Putamen (tissue), 1 donor: ENCODE measurements around the gene PRRT3.

Experiments
- DNase-seq: peaks from one replicate; pipeline ENCODE4 v3.0.0-alpha.2; 2016; ENCODE audit warnings: low spot score

Gene PRRT3

DNA sequence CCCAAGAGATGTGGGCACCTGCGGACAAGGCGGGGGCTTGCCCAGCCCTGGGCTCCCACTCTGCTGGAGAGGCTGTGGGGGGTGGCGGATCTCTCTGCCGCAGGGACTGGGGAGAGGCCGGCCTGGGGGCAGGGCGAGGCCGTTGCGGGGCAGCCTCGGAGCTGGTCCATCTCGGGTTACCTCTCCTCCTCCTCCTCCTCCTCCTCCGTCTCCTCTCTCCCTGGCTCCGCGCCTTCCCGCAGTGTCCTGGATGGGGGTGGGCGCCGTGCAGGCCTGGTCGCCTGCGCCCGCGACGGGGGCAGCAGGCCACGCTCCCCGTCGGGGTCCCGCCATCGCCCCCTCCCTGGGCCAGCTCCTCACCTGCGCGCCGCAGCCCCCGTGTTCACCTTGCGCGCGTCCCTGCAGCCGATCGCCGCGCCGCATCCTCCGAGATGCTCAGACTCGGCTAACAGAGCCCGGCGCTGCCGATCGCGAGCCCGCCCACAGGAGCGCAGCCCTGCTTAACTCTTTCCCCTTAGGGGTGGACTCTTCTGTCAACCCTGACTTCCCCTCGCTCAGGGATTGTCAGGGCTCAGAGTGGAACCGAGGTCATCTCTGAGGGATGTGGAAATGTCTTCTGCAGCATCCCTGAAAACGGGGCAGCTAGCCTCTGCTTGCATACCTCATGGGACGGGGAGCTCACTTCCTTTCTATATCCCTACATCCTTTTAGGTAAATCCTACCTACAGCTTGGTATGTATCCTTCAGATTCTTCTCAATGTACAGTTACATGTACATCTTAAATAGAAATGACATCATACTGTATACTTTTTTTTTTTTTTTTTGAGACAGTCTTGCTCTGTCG, at the start of gene PRRT3:
Gene PRRT3 (minus strand): TSS at position 447 of the 844 bp plus-strand sequence. CDS start 2,293 bp downstream, outside the sequence.
- no peak for DNase-seq

- no peak for DNase-seq
Measured at GRCh38 chr3:10000686-10001085, 48.5 kb upstream of the PRRT3 start.

GRCh38 chr3:9994086-9994844, 42.1 kb upstream of the PRRT3 start:
- no peak for DNase-seq

GRCh38 chr3:9986230-9986725, 34.1 kb upstream of the PRRT3 start:
- DNase-seq: no peak

- DNase-seq: no peak
Measured at GRCh38 chr3:9980251-9980650, 28.0 kb upstream of the PRRT3 start.

GRCh38 chr3:9978710-9979305, 26.6 kb upstream of the PRRT3 start:
- no peak for DNase-seq

DNA sequence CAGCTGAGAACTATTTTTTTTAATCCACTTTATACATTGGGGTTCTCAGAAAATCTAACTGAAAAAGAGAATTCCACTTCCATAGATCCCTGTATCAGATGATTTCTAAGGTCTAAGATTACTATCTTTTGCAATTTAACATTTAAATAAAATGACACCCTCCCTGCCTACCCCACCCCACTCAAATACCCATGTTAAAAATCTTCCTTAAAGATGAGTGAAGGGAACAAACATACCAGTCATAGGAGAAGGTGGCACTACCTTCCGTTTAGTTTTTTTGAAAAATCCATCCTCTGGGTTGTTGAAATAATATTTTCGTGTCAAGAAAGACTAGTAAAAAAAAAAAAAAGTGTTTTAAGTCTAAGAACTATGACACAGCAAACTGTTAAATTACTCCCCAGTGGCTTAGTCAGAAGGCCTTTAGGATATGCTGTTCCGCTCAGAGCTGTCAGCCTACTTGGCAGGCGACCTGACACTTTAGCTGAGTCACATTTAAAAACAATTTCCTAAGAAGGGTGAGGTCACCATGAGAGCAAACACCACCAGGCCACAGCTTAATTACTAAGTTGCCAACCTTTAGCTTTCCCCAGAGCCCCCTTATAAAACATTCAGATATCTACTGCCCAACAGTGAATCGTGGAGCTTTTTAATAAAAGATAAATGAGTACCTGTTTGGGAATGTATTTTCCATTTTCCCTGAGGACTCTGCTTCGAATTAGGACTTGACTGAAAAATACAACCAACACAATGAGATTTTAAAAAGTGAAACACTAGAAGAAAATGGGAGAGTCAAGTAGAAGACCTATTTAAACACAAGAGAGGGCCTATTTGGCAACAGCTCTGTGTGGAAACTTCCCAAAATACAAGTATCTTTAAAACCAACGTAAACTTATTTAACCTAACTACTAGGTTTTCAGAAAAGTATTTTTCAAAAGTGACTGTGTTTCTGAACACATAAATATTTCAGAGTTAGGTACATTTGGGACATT, 24.8 kb upstream of the PRRT3 start:
- DNase-seq: peak; percentile 53

GRCh38 chr3:9970020-9970652, 17.9 kb upstream of the PRRT3 start:
- DNase-seq: no peak

- DNase-seq: no peak
Measured at GRCh38 chr3:9969632-9970019, 17.4 kb upstream of the PRRT3 start.

DNA sequence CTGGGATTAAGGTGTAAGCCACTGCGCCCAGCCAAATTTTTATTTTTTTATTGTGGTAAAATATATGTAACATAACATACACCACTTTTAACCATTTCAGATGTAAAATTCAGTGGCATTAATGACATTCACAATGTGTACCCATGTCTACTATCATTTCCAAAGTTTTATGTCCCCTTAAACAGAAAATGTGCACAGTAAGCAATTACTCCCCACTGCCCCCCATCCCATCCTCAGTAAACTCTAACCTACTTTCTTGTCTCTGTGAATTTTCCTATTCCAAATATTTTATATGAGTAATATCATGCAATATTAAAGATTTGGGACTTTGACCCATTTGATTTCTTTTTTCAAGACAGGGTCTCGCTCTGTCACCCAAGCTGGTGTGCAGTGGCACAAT, 14.6 kb upstream of the PRRT3 start:
- DNase-seq: no peak

DNA sequence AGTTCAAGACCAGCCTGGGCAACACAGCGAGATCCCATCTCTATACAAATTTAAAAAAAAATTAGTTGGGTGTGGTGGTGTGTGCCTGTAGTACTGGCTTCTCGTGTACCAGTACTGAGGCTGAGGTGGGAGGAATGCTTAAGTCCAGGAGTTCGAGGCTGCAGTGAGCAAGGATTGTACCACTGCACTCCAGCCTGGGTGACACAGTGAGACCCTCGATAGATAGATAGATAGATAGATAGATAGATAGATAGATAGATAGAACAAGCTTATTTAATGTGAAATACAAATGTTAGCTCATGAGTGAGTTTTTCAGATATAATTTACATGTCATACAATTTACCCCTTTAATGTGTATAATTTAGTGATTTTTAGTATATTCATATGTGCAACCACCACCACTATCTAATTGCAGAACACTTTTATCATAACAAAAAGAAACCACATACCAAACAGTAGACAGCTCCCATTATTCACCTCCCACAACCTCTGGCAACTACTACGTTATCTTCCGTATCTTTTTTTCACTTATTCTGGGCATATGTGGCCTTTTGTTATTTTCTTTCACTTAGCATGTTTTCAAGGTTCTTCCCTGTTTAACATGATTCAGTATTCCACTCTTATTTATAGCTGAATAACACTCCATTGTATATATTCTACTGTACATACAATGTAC, 13.1 kb upstream of the PRRT3 start:
- DNase-seq: no peak

- no peak for DNase-seq
Measured at GRCh38 chr3:9957214-9957613, 5.0 kb upstream of the PRRT3 start.

DNA sequence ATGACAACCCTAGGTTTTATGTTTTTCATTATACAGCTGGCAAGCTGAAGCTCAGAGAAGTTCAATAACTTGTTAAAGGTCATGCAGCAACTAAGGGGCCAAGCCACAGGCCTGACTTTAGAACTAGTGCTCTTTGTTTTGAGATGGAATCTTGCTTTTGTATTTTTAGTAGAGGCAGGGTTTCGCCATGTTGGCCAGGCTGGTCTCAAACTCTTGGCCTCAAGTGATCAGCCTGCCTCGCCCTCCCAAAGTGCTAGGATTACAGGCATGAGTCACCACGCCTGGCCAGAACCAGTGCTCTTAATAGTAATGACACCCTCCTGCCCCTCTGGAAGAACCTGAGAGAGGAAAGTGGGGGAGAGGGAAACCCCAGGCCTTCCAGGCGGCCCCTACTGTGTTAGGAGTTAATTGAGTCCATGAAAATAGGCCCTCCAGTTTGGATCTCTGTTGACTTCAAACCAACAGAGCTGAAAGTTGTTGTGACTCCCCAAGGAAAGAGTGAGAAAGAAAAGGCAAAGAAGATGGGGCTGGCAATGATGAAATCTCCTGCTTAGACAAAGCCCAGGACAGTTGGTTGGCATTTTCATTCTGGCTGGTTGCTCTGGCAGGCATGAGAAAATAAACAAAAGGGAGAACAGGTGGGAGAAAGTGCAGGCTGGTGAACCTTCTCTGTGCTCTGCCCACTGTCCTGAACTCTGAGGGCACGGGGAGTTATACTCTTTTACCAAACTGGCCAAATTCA, 3.6 kb upstream of the PRRT3 start:
- DNase-seq: no peak

- no peak for DNase-seq
Measured at GRCh38 chr3:9955067-9955502, 2.9 kb upstream of the PRRT3 start.

DNA sequence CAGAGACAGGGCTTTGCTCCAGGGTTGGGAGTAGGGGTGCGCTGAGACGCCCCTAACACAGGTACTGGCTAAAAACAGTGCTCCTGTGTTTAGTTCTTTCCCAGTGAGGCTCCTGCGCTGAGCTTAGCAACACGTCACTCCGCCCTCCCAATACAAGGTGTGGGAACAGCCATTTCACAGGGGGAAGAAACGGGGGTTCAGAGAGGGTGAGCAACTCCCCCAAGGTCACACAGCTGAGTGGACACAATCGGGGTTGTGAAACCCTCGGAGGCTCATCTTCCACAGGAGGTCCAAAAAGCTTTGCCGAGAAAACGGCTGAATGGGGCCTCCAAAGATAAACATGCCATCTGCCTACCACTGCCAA, 628 bp downstream of the PRRT3 start:
- DNase-seq: no peak

DNA sequence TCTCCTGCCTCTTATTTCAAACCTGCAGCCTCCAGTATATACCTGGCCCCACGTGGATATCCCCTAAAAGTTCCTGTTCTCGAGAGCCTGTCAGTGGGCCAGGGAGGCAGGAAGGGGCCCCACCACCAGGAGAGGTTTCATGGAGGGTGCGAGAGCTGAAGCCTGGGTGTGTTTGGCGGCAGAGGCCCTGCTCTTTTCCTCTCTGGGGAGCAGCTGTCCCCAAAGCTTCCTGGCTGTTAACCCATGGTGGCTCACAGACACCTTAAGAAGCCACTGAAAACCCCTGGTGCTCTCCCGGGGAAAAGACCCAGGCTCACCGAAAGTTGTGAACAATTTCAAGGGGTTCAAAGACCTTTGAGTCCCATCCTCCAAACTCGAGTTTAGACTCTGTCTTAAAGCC, 1.1 kb downstream of the PRRT3 start:
- no peak for DNase-seq

DNA sequence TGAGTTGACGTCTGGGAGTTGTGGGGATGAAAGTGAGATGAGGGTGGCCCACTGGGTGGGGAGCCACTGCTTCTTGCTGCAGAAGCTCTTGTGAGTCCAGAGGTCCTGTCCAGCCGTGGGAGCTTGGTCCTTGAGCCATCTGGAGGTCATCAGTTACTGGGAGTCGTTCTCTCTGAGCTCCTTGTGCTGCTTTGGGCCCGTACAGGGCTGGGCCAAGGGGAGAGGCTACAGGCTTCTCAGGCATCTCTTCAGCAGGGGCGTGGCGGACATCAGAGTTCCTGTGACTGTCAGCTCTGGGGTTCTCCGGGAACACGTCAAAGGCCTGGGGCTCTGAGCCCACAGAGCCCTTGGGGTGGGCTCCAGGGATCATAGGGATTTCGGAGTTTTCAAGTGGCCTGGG, 2.6 kb downstream of the PRRT3 start:
- DNase-seq: no peak

DNA sequence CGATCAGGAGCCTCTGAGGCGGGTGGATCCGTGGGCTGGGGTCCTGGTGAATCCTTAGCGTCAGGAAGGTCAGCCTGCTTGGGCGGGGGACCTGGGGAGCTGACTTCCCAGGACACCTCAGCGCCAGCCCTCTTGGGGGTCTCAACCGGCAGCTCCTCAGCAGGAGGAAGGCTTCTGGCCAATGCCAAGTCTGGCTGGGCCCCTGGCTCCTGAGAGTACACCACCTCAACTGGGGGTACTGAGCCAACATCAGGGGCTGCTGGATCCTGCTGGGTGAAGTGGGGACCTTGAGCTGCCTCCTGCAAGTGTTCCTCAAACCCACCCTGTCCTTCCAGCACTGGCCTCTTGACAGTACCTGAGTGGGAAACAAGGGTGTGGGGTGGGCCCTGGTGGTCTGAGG, 3.1 kb downstream of the PRRT3 start:
- no peak for DNase-seq

- no peak for DNase-seq
Measured at GRCh38 chr3:9948586-9948985, 3.6 kb downstream of the PRRT3 start.
